ENCODE results near the gene CALML5.

CALML5 gene, protein sequence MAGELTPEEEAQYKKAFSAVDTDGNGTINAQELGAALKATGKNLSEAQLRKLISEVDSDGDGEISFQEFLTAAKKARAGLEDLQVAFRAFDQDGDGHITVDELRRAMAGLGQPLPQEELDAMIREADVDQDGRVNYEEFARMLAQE

GRCh38 chr10:5499493-5500140, at the start of gene CALML5:
CALML5 (minus strand) TSS chr10:5499570; CDS start chr10:5499438, 132 bp downstream.
- no peak for DNase-seq

DNA sequence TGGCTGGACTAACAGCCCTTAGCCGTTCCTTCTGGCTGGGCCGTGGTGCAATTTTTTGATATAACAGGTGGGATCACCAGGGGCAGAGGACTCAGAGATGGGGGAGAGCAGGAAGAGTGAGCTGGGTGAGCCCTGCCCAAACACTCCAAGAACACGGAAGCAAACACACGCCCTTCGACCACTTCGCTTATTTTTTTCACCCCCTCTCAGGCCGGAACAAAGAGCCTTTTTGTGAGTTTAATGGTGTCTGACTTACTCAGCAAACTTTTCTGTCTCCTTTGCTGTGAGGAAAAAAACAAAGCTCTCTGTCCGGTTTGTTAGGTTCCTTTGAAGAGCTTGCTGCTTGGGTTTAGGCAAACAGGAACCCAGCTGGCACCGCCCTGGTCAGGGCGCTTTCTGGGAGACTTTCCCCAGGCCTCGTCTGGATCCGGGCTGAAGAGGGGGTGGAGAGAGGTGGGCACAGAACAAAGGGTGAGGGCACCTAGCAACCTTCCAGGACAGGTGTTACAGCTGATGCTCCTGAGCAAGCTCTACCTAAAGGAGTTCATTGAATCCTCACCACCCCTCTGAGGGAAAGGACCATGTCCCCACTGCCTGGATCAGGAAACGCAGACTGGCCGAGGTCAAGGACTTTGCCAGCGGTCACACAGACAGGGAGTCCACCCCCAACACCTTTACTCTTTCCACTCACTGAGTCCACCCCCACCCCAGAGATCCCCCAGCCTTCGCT, 48.7 kb upstream of the CALML5 start:
- no peak for DNase-seq

GRCh38 chr10:5547681-5547930, 48.2 kb upstream of the CALML5 start:
- DNase-seq: no peak

DNA sequence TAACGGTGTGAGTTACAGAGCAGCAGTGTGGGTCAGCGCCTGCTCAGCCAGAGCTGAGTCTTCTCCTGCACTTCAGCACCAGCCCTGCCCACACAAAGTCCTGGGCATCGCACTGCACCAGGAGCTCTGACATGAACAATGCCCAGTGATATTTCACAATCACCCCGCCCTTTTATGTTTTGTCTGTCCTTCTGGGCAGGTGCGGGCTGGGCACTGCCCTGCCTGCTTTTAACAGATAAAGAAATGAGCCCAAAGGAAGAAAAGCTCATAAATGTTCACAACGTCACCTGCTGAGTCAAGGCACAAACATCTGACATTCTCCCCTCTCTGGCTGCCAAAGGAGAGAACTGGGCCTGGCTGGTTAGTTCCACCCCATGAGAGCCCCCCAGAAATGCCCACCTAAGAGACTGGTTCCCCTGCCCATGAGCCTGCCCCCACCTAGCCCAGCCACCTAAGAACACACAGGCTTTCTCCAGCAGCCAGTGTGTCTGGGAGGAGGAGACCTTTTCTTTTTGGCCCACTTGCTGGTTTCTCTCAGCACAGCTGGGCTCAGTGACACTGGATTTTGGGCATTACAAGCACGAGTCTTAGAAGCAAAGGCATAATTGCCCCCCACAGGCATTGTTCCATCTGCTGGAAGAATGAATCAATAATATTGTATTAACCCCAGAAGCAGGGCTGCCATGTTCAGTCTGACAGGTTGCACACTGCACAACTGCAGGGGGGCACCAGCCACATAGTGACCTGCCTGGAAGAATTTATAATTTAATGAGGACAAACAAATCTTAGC, 47.7 kb upstream of the CALML5 start:
- no peak for DNase-seq

DNA sequence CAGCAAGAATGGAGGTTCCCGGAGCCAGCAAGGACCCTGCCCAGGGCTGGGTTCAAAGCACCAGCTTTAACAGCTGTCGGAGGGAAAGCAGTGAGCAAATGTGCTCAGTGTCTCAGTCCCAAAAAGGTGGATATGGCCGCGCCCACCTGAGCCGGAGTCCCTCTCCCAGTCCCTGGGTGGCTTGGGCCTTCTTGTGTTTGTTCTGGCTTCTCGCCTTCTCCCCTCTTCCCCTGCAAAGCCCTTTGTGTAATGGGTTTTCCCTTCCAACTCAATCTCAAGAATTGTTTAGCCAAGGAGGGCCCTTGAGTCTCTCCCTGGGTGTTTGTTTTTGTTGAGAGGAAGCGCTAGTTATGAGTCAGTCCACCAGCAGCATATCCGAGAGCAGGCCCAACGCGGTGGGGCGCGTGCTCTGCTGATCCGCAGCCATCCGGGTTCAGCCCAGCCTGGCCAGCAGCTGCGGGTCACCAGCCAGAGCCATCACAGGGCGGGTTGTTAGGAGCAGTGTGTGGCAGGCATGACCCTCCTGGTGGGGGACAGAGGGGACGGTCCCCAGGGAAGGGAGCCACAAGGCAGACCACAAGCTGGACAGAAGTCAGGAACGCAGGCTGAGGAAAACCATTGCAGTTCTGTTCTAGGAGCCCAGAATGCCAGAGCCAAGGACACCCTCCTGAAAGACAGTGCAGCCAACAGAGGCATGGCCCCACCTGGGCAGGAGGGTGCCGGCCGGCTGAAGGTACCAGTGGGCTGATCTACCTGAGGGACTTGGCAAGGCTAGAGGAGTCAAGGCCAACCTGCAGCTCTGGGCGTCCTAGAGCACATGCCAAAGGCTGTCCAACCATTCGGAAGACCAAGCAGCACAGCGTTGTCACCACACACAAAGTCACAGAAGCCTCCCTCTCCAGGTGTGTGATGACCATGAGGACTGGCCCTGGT, 46.7 kb upstream of the CALML5 start:
- DNase-seq: no peak

DNA sequence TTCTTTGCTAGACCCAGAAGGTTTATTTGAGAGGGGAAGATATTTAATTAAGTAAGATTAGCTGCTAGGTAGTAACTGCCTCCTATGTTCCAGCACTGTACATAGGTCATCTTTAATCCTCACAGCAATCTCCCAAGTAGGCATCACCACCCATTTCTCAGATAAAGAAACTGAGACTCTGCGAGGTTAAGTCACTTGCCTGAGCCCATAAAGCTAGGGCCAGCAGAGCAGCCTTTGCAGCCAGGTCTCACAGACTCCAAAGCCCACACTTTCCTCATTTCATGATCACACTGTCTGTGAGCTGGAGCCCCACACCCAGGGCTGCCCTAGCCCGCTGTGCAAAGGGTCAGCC, 46.0 kb upstream of the CALML5 start:
- no peak for DNase-seq

DNA sequence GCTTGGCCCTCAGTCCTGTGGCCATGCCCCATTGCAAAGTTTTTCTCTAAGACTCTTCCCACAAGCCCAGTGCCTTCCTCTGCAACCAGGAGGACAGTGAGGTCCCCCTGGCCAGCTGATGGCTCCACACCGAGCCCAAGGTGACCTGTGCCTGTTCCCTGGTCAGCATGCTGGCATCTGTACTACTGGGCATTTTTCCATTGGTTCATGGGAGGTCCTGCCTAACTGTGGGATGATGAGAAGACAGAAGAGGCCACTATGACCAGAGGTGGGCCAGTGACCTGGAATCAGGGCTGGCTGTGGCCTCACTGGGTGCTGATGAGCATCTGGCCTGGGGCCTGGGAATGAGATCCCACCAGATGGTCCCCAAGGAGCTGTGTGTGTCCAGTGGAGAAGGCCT, 45.6 kb upstream of the CALML5 start:
- no peak for DNase-seq

GRCh38 chr10:5544216-5544805, 44.9 kb upstream of the CALML5 start:
- no peak for DNase-seq

- DNase-seq: no peak
Measured at GRCh38 chr10:5543623-5544022, 44.3 kb upstream of the CALML5 start.

DNA sequence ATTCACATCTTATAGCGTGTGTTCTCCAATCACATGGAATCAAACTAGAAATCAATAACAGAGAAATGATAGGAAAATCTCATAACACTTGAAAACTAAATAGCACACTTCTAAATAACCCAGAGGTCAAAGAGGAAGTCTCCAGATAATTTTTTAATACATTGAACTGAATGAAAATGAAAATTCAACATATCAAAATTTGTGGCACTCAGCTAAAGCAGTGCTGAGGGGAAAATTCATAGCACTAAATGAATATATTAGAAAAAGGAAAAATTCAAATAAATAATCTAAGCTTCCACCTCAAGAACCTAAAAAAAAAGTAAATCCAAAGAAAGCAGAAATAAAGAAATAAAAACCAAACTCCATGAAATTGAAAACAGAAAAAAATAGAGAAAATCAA, 42.7 kb upstream of the CALML5 start:
- no peak for DNase-seq

DNA sequence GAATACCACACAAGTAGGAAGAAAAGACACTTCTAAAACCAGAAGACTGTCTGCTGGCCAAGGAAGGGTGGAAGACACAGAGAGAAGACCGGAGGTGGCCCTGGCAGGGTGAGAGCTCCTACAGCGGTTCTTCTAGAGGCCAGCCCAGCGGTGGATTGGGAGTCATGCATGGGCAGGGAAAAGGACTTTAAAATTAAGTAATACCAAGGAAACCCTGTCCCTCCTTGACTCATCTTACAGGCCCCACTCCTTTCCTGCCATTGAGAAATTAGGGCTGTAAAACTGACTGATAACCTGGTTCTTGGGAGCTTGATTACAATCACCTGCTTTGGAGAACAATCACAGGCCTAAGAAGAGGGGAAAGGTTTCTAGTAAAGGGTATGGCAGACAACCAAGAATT, 41.5 kb upstream of the CALML5 start:
- DNase-seq: no peak

DNA sequence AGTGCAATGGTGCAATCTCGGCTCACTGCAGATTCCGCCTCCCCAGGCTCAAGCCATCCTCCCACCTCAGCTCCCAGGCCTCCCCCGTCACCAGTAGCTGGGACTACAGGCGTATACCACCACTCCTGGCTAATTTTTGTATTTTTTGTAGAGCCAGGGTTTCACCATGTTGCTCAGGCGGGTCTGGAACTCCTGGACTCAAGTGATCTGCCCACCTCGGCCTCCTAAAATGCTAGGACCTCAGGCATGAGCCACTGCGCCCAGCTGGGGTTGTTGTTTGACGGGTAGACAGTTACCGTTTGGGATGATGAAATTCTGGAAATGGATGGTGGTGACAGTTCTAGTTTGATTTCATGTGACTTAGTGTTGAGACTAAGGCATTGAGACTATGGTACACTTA, 40.7 kb upstream of the CALML5 start:
- DNase-seq: no peak

DNA sequence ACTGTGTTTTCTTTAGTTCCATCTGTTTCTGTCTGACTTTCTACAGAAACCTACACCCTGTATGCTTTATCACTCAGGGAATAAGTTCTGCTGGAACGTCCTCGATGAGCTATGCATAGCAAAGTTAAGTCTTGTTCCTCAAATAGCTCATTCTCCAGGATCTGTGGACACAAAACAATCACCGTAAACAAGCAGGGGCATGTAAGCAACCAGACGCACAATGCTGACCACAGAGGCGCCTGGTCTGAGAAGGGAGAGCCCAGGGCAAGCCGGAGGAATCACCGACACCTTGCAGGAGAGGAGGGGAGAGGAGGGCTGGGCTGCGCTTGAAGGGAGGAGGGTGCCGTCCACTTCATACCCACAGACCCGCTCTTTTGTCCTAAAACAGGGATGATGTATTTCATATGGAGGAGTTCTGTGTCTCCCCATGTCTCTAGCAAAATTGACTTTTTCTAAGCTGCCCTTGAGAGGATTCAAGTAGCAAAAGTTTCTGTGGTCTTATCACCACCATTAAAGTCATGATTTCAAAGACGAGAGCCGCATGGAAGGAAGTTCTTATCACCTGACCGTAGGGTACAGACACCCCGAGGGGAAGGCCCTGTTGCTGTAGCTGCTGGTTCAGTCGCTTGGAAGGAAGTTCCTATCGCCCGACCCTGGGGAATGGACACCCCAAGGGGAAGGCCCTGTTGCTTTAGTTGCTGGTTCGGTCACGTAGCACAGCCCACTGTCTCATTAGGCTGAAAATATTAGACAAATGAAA, 39.7 kb upstream of the CALML5 start:
- DNase-seq: no peak

- no peak for DNase-seq
Measured at GRCh38 chr10:5538446-5538845, 39.1 kb upstream of the CALML5 start.

DNA sequence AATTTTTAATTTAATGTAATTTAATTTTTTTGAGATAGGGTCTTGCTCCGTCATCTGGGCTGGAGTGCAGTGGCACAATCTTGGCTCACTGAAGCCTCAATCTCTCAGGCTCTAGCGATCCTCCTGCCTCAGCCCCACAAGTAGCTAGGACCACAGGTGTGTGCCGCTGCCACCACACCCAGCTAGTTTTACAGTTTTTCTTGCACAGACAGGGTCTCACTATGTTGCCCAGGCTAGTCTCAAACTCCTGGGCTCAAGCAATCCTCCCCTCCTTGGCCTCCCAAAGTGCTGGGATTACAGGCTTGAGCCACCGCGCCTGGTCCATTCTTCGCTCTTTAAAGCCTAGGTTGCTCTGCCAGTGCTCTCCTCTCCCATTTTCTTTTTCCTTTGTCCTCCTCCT, 38.3 kb upstream of the CALML5 start:
- DNase-seq: no peak

GRCh38 chr10:5536486-5537081, 37.2 kb upstream of the CALML5 start:
- DNase-seq: no peak

- no peak for DNase-seq
Measured at GRCh38 chr10:5534880-5535856, 35.8 kb upstream of the CALML5 start.

- DNase-seq: no peak
Measured at GRCh38 chr10:5534051-5534821, 34.9 kb upstream of the CALML5 start.

DNA sequence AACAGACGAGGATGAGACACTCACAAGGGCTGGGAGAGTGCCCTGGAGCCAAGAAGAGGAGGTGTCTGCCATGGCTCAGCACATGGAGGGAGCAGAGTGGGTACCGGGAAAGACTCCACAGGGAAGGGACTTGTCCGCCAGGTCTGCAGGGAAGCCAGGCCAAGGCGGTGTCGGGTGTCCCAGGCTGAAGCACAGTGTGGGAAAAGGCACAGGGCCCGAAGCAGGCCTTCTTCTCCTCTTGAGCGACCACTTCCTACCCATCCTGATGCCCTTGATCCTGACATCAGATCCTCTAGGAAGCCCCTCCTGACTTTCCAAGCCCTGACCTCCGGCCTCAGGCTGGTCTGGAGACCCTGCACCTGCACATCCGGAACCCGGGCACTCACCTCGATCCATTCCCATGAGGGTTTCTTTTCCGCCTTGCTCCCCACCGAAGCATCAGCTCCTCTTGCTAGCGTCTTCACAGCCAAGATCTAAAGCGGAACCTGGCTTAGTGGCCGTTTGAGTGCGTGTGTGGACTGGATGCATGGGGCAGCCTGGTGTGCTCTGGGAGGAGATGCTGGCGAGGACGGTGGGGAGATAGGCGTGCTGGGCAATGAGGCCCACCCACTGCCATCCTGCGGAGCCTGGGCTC, 33.8 kb upstream of the CALML5 start:
- no peak for DNase-seq
